CD4-positive, alpha-beta T cell (primary cell): ENCODE results near the gene ANKRD29. TPM values are rescaled to one million over a fixed set of nuclear protein-coding genes. Genes with fewer than 3 reads are reported as not detected.

ENCODE experiments used
- ATAC-seq: fragments of 200-7000 bp; cut with Tn5 transposase; one replicate; pipeline ENCODE4 v1.10.0; 2022; ENCODE audit warnings: mild to moderate bottlenecking; ENCODE audit not compliant: poor library complexity
- CTCF ChIA-PET: fragments of 350-600 bp; sonication (Branson Sonifier 250); formaldehyde crosslinking; loops from one replicate; lab custom pipeline; 2021; ENCODE audit warnings: antibody characterized with exemption, inconsistent platforms; lab: Charles Lee
- POLR2A ChIA-PET: fragments of 350-600 bp; sonication (Branson Sonifier 250); formaldehyde crosslinking; loops from one replicate; lab custom pipeline; 2021; ENCODE audit warnings: antibody characterized with exemption, inconsistent platforms; lab: Charles Lee
- DNase-seq, 14 experiments: peaks; one replicate each; pipeline ENCODE4 v3.0.0-alpha.2; 2013 to 2020; ENCODE audit warnings: mixed read lengths in 2 of 14
- H3K27ac ChIP-seq, 2 donors: one replicate each; pipeline versions ENCODE4 v1.5.1 to v1.7.0; 2013; ENCODE audit warnings: low read length in 2 of 2, low read depth in 1 of 2, mild to moderate bottlenecking in 1 of 2
- H3K27me3 ChIP-seq, 2 experiments: 1 replicate in 1 of 2; 2 replicates in 1 of 2; pipeline versions ENCODE4 v1.6.1 to v1.7.0; 2013; ENCODE audit warnings: low read length in 2 of 2, control low read depth in 1 of 2, mild to moderate bottlenecking in 1 of 2, moderate library complexity in 1 of 2; ENCODE audit not compliant: insufficient read depth in 2 of 2, control insufficient read depth in 1 of 2
- H3K36me3 ChIP-seq: one replicate; pipeline ENCODE4 v1.6.1; 2013; ENCODE audit warnings: low read length, control low read depth; ENCODE audit not compliant: insufficient read depth
- H3K4me1 ChIP-seq: one replicate; pipeline ENCODE4 v1.6.1; 2013; ENCODE audit warnings: low read length, control low read depth; ENCODE audit not compliant: insufficient read depth
- H3K4me3 ChIP-seq: one replicate; pipeline ENCODE4 v1.5.1; 2013; ENCODE audit warnings: mild to moderate bottlenecking, low read length, moderate library complexity
- H3K9me3 ChIP-seq, 2 experiments: 1 replicate in 1 of 2; 2 replicates in 1 of 2; pipeline versions ENCODE4 v1.6.1 to v1.7.0; 2013; ENCODE audit warnings: low read length in 2 of 2, mild to moderate bottlenecking in 2 of 2, control low read depth in 1 of 2, moderate library complexity in 1 of 2; ENCODE audit not compliant: control insufficient read depth in 1 of 2, insufficient read depth in 1 of 2
- H3K27ac Mint-ChIP-seq: one replicate; pipeline ENCODE4 v1.8.0; 2020; ENCODE audit warnings: mixed read lengths
- H3K27me3 Mint-ChIP-seq: one replicate; pipeline ENCODE4 v1.8.0; 2021; ENCODE audit warnings: mixed read lengths
- H3K36me3 Mint-ChIP-seq: one replicate; pipeline ENCODE4 v1.8.0; 2021; ENCODE audit warnings: low read depth, mixed read lengths
- H3K4me1 Mint-ChIP-seq: one replicate; pipeline ENCODE4 v1.8.0; 2021; ENCODE audit warnings: low read depth, mixed read lengths
- H3K4me3 Mint-ChIP-seq: one replicate; pipeline ENCODE4 v1.8.0; 2020; ENCODE audit warnings: mild to moderate bottlenecking, mixed read lengths
- H3K9me3 Mint-ChIP-seq: one replicate; pipeline ENCODE4 v1.8.0; 2020; ENCODE audit warnings: mixed read lengths
- intact Hi-C, 2 experiments: fragments of 100-400 bp; cut with DNase I in 1 of 2; cut with micrococcal nuclease in 1 of 2; formaldehyde crosslinking; loops; one replicate each; pipeline versions ENCODE4 v1.15.1 to v1.9.0; 2023 to 2025; cut with DNase I, micrococcal nuclease
- total RNA-seq, 174 experiments: library from RNA in 2 of 174; stranded (reverse) in 2 of 174; gene quantifications; one replicate each; pipeline ENCODE4 v1.2.3 and lab custom pipeline; 2021 to 2026
- TF ChIP-seq, protein P1 (sequence below): fragments of 200-600 bp; IDR thresholded peaks from one replicate; pipeline ENCODE4 v1.8.0; 2022; ENCODE audit warnings: antibody characterized with exemption, mild to moderate bottlenecking

The ANKRD29 gene
- total RNA-seq, 2 experiments from 2014 or later, result 0.28 to 0.58 TPM

DNA sequence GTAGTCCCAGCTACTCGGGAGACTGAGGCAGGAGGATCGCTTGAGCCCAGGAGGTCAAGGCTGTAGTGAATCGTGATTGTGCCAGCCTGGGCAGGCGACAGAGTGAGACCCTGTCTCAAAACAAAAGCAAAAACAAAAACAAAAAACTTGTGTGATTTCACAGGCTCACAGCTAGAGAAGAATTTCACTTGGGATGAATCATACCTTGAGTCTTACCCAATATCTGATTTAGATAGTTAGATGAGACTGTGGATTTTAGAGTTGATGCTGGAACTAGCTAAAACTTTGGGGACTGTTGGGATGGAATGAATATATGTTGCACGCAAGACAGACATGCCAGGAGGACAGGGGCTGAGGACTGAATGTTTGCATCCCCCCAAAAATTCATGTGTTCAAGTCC, 4.4 kb downstream of the ANKRD29 start:
- POLR2A ChIA-PET, result no interaction called here
- peaks cover 4% of the 10 kb centered on the region for H3K36me3 Mint-ChIP-seq

DNA sequence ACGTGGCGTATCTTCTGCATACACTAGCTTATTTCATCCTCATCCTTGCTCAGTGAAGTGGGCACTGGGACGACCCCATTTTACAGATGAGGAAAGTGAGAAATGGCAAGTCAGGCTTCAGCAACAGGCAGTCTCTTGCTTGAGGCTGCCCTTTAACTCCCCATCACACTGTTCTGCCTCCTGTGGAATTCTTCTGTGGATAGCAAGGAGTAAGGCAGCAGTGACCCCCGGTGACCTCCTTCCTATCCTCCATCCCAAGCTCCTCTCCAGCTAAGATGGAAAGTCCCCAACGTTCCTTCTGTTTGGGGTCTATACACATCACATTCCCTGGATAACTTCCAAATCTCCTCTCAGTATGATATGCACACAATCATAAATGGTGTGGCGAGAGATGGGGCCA, 10.5 kb downstream of the ANKRD29 start:
- ChIA-PET CTCF (no interaction called here), POLR2A (no interaction called here)
- intact Hi-C loops, result no loop called here
- no peaks in the 10 kb centered on the region for H3K9me3 ChIP-seq
- ATAC-seq, result no peak
- Mint-ChIP-seq H3K27ac (no peak overlapping the region), H3K36me3 (no peaks in the 10 kb centered on the region), H3K4me3 (no peak overlapping the region), H3K4me1 (no peaks in the 10 kb centered on the region), H3K9me3 (no peaks in the 10 kb centered on the region), H3K27me3 (peaks cover 4% of the 10 kb centered on the region)
- H3K4me1 ChIP-seq, result no peaks in the 10 kb centered on the region
- TF ChIP-seq, protein P1, sequence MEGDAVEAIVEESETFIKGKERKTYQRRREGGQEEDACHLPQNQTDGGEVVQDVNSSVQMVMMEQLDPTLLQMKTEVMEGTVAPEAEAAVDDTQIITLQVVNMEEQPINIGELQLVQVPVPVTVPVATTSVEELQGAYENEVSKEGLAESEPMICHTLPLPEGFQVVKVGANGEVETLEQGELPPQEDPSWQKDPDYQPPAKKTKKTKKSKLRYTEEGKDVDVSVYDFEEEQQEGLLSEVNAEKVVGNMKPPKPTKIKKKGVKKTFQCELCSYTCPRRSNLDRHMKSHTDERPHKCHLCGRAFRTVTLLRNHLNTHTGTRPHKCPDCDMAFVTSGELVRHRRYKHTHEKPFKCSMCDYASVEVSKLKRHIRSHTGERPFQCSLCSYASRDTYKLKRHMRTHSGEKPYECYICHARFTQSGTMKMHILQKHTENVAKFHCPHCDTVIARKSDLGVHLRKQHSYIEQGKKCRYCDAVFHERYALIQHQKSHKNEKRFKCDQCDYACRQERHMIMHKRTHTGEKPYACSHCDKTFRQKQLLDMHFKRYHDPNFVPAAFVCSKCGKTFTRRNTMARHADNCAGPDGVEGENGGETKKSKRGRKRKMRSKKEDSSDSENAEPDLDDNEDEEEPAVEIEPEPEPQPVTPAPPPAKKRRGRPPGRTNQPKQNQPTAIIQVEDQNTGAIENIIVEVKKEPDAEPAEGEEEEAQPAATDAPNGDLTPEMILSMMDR, result no peak
- H3K36me3 ChIP-seq, result no peaks in the 10 kb centered on the region
- no peak overlapping the region for H3K4me3 ChIP-seq
- DNase-seq, result no peak
- no peaks in the 10 kb centered on the region for H3K27me3 ChIP-seq
- no peak overlapping the region for H3K27ac ChIP-seq

More for the DNA sequence above, 4.4 kb downstream of the ANKRD29 start:
- H3K4me1 ChIP-seq, result peaks cover 23% of the 10 kb centered on the region
- no peak overlapping the region for H3K27ac ChIP-seq
- no peak overlapping the region for H3K27ac Mint-ChIP-seq
- TF ChIP-seq, protein P1, result no peak
- H3K36me3 ChIP-seq, result no peaks in the 10 kb centered on the region
- H3K4me1 Mint-ChIP-seq, result peaks cover 21% of the 10 kb centered on the region
- no peaks in the 10 kb centered on the region for H3K9me3 ChIP-seq
- H3K4me3 Mint-ChIP-seq, result no peak overlapping the region
- DNase-seq, result no peak
- CTCF ChIA-PET, result interaction anchor here (0.7 kb wide), 1 partner anchor 183 kb away, joined by 3 read pairs; no protein-coding TSS in a partner anchor
- H3K27me3 Mint-ChIP-seq, result peaks cover 27% of the 10 kb centered on the region
- no peak overlapping the region for H3K4me3 ChIP-seq
- H3K27me3 ChIP-seq, result peaks cover 13 to 21% of the 10 kb centered on the region in 2 experiments
- no peak for ATAC-seq
- no peaks in the 10 kb centered on the region for H3K9me3 Mint-ChIP-seq
- intact Hi-C loops, result no loop called here

DNA sequence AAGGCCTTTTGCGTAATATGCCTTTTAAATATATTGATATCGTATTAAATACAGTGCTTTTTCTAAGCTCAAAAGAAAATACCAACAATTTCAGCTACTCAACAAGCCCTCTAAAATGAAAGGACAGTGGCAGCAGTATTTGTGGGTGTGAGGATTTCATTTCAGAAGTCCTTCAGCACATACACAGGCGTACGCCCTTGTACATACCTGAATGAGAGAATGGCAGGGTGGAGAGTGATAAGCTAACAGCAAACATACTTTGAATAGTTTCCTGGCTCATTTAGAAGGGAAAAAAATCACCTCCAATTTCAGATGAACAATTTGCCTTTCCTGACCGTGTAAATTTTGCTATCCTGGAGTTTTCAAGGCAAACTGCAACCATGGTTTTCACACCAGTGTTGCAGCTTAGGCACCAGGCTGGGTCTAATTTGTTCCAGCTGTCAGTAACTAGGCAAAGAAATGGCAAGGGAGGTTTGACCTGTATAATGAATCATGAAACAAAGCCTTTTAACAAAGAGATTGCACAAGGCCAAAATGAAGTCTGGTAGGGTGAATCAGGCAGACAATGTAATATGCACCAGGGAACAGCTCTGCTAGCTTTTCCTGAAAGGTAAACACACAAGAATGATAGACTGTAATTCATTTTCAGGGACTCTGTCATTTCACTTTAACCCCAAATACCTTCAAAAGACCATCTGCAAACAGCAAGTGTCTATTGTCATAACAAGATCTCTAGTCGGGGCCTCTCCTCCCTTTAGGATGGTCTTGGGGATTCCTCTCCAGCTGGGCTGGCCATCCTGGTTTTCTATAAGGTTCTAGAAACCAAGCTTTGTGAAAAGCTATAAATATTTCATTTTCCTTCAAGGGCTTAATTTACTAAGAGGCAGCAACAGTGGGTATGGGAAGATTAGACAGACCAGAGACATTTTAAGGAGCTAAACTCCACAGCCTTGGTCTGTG, 11.5 kb downstream of the ANKRD29 start:
- ATAC-seq (no peak), DNase-seq (no peak)
- no peak overlapping the region for H3K27ac ChIP-seq
- ChIA-PET POLR2A (no interaction called here), CTCF (no interaction called here)
- no peak overlapping the region for H3K4me3 ChIP-seq
- Mint-ChIP-seq H3K4me1 (no peaks in the 10 kb centered on the region), H3K4me3 (no peak overlapping the region), H3K27ac (no peak overlapping the region), H3K36me3 (no peaks in the 10 kb centered on the region), H3K27me3 (peaks cover 4% of the 10 kb centered on the region), H3K9me3 (no peaks in the 10 kb centered on the region)
- H3K9me3 ChIP-seq, result no peaks in the 10 kb centered on the region
- TF ChIP-seq, protein P1, result no peak
- H3K36me3 ChIP-seq, result no peaks in the 10 kb centered on the region
- no peaks in the 10 kb centered on the region for H3K4me1 ChIP-seq
- intact Hi-C loops, result no loop called here
- no peaks in the 10 kb centered on the region for H3K27me3 ChIP-seq
